BE2C (cell line): ENCODE data around the gene TNP2.

Source experiments
- DNase-seq: peaks from one replicate; pipeline ENCODE4 v3.0.0-alpha.2; 2020
- H3K27me3 ChIP-seq: fragments of 250-450 bp; sonication (Bioruptor Pico); 2 replicates; pipeline ENCODE4 v1.5.1; 2020; ENCODE audit warnings: mild to moderate bottlenecking
- H3K36me3 ChIP-seq: fragments of 250-450 bp; sonication (Bioruptor Pico); 2 replicates; pipeline ENCODE4 v1.5.1; 2020; ENCODE audit warnings: mild to moderate bottlenecking
- H3K4me1 ChIP-seq: fragments of 250-450 bp; sonication (Bioruptor Pico); 2 replicates; pipeline ENCODE4 v1.5.1; 2020
- H3K4me3 ChIP-seq: 2 replicates; pipeline ENCODE4 v1.5.1; 2011; ENCODE audit warnings: low read depth, low read length
- H3K9me3 ChIP-seq: fragments of 250-450 bp; sonication (Bioruptor Pico); 2 replicates; pipeline ENCODE4 v1.5.1; 2020
- CTCF ChIP-seq: IDR thresholded peaks from 2 replicates; pipeline ENCODE4 v1.5.1; 2012; ENCODE audit warnings: mild to moderate bottlenecking, low read depth, low read length

The TNP2 gene

GRCh38 chr16:11245222-11245737 lies 23.8 kb downstream of the TNP2 start:
- no peaks in the 10 kb centered on the region for H3K36me3 ChIP-seq
- TF ChIP-seq CTCF: no peak
- no peak for DNase-seq
- no peak overlapping the region for H3K4me3 ChIP-seq
- no peaks in the 10 kb centered on the region for H3K4me1 ChIP-seq
- no peaks in the 10 kb centered on the region for H3K27me3 ChIP-seq
- no peaks in the 10 kb centered on the region for H3K9me3 ChIP-seq

GRCh38 chr16:11242658-11243057 lies 26.5 kb downstream of the TNP2 start:
- H3K4me1 ChIP-seq: no peaks in the 10 kb centered on the region
- DNase-seq: no peak
- no peaks in the 10 kb centered on the region for H3K27me3 ChIP-seq
- H3K4me3 ChIP-seq: no peak overlapping the region
- TF ChIP-seq CTCF: no peak
- no peaks in the 10 kb centered on the region for H3K9me3 ChIP-seq
- H3K36me3 ChIP-seq: no peaks in the 10 kb centered on the region

- no peaks in the 10 kb centered on the region for H3K9me3 ChIP-seq
- H3K4me1 ChIP-seq: no peaks in the 10 kb centered on the region
- H3K4me3 ChIP-seq: no peak overlapping the region
- no peak for DNase-seq
- no peaks in the 10 kb centered on the region for H3K27me3 ChIP-seq
- TF ChIP-seq CTCF: no peak
- H3K36me3 ChIP-seq: no peaks in the 10 kb centered on the region
These were observed 27.5 kb downstream of the TNP2 start for GRCh38 chr16:11241480-11242204.

GRCh38 chr16:11240636-11241473 lies 28.3 kb downstream of the TNP2 start:
- no peak for DNase-seq
- H3K9me3 ChIP-seq: no peaks in the 10 kb centered on the region
- no peaks in the 10 kb centered on the region for H3K4me1 ChIP-seq
- H3K27me3 ChIP-seq: no peaks in the 10 kb centered on the region
- H3K4me3 ChIP-seq: no peak overlapping the region
- H3K36me3 ChIP-seq: no peaks in the 10 kb centered on the region
- no peak for TF ChIP-seq CTCF

GRCh38 chr16:11239644-11240632 lies 29.2 kb downstream of the TNP2 start:
- Histone ChIP-seq H3K27me3 (no peaks in the 10 kb centered on the region), H3K4me1 (no peaks in the 10 kb centered on the region), H3K36me3 (no peaks in the 10 kb centered on the region), H3K9me3 (no peaks in the 10 kb centered on the region), H3K4me3 (no peak overlapping the region)
- DNase-seq: no peak
- no peak for TF ChIP-seq CTCF
